Hematopoietic multipotent progenitor cell (in vitro differentiated cells): ENCODE data around the gene BSN. TPM values are rescaled to one million over a fixed set of nuclear protein-coding genes. Genes with fewer than 3 reads are reported as not detected.
A peak's percentile ranks its signal among the peaks of the same experiment; 100 is the strongest.
"Not testable (repeated sequence)": the region's sequence is repeated elsewhere in the genome, so short reads cannot be mapped to it uniquely, and the experiment has no call there.

ENCODE experiments used
- DNase-seq, 3 donors: peaks; one replicate each; pipeline ENCODE4 v3.0.0-alpha.2; 2011 to 2015; ENCODE audit warnings: low read depth in 2 of 3, low spot score in 2 of 3
- total RNA-seq: library from RNA; depleted of rRNA; stranded (reverse); fragments of >200 nt; gene quantifications from one replicate; pipeline ENCODE4 v1.2.3, GENCODE V29; 2012

Gene BSN
- total RNA-seq, 1 donor = 0.27 TPM

DNA sequence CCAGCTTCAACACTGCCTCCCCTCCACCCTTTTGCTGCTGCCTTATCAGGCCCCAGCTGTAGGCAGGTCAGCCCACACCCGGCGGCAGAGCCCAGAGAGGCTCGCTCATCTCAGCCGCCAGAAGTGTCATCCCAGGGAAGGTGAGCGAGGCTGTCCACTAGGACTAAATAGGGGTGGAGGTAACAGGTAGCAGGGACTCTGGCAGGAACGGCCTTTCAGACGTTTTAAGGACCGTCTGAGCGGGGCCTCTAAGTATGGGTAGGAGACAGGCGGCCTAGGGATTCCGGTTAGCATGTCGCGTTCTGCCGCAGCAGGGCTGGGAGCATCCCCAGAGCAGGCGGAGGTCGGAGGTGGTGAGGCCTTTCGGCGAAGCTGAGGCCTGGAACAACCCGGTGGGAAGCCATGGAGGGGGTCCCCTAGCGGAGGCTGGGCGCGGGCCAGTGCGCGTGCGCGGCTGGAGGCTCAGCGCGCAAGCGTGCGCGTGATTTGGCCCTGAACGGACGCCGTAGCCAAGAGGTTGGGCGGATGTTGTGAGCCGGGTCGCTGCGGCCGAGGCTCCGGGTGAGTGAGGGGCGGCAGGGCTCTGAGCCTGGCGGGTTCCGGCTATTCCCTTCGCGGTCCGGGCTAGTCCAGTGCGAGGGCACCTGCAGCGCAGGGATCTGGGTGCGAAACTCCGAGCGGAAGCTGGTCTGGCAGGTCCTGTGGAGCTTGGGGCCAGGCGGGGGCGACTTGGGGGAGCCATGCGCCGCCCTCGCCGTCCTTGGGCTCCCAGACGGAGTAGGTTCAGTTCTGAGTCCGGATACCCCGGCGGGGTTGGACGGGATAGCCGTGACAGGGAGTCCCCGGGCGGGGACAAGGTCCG, 135.0 kb downstream of the BSN start, which contains the start of the genes MST1 and RNF123:
Gene MST1 (minus strand): TSS at position 429 of the 862 bp plus-strand sequence. CDS start 783 bp downstream, outside the sequence.
Gene RNF123 (plus strand): TSS at position 512 of the 862 bp plus-strand sequence. CDS start 1,609 bp downstream, outside the sequence.
- peak; percentile 92 to 95 (median 93) for DNase-seq

DNA sequence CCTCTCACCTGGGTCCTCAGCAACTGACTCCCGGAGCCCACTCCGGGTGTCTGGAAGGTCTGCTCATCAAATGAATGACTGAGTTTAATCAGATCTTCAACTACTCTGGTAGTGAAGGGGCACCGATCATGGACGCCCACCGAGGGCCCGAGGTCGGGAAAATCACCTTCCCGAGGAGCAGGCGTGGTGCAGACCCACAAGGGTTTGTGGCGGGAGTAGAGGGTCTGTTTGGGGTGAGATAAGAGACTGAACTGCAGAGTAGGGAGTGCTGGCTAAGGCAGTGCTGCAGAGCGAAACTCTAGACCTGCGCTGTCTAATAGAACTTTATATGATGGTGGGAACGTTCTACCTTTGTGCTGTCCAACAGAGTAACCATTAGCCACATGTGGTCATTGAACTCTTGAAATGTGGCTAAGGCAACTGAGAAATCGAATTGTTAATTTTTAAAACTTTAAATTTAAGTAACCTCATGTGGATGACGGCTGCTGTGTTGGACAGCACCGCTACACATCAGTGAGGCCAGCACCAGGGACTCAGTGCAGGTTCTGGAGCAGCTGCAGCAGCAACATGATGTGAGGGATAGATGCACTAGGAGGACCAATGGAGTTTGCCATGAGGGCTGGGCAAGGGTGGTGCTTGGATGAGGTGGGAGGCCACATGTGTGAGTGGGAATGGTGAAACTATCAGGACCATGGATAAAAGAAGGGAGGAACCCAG, 135.8 kb downstream of the BSN start:
- peak in 1 of 3 donors; percentile 18 for DNase-seq

DNA sequence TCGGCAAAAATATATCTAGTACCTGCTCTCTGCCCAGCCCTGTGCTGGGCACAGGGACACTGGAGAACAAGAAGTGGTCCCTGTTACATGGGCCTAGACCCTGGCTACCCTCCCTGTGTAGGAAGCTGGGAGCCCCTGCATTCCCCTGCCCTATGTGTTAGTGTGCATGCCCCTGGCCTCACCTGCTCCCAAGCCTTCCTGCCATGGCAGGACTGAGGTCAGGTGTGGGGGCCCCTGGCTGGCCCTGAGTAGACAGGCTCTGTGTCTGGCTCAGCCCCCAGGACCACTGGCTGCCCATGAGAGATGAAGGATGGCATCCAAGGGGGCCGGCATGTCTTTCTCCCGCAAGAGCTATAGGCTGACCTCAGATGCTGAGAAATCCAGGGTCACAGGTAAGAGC, 136.6 kb downstream of the BSN start:
- not testable (repeated sequence) for DNase-seq

- DNase-seq = not testable (repeated sequence)
Observed at GRCh38 chr3:49691481-49691880, 137.2 kb downstream of the BSN start.

- DNase-seq = not testable (repeated sequence)
Observed at GRCh38 chr3:49694409-49695070, 140.3 kb downstream of the BSN start.

DNA sequence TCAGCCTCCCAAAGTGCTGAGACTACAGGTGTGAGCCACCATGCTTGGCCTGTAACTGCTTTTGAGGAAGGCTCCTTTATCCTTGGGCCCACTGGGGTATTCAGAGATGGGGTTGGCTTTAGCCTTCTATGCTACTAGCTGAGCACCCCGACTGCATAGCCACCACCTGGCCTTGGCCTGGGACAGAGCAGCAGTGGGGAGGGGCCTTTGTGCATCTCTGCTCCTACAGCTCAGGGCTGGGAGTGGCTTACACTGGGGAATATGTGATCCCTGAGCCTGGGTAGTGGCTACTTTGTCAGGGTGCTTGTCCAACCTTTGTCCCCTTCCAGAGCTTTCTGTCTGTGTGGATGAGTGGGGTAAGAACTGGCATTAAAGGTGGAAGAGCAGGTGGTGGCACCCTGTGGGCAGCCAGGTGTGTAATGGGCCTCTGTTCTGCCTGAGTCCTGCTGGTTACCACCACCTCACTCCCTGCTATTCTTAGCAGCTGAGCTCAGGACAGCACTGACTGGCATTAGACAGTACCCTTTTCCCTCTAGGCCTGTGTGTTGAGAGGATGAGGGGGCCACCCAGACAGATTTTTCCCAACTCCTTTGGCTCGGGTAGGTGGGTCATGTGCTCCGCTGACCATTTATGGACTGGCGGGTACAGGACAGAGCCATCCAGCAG, 141.2 kb downstream of the BSN start:
- DNase-seq = not testable (repeated sequence)

GRCh38 chr3:49699281-49699979, 145.2 kb downstream of the BSN start:
- DNase-seq = no peak

GRCh38 chr3:49700014-49700413, 145.7 kb downstream of the BSN start:
- no peak for DNase-seq

- no peak for DNase-seq
Observed at GRCh38 chr3:49700453-49701128, 146.3 kb downstream of the BSN start.

DNA sequence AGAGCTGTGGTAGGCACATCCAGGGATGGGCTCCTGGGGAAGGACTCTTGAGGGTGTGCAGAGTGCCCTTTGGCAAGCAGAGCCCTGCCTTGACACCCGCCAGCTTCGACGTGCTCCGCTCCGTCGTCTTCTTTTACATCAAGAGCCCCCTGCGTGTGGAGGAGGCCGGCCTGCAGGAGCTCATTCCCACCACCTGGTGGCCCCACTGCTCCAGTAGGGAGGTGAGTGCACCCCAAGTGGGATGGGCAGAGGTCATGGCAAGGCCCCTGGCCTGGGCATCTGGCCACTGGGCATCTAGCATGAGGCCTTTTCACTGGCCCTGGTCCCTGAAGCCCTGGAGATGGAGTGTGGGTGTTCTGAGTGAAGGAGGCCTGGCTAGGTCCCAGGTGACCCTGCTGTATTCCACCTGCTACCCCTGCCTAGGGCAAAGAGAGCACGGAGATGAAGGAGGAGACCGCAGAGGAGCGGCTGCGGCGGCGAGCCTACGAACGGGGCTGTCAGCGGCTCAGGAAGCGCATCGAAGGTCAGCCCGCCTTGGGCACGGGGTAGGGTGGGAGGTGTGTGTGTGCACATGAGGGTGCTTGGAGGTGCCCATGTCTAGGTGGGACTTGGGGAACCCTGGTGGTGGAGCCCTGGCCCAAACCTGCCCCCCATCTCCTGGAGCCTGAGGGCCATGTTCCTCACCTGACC, 147.3 kb downstream of the BSN start:
- DNase-seq = peak in 1 of 3 donors; percentile 26

DNA sequence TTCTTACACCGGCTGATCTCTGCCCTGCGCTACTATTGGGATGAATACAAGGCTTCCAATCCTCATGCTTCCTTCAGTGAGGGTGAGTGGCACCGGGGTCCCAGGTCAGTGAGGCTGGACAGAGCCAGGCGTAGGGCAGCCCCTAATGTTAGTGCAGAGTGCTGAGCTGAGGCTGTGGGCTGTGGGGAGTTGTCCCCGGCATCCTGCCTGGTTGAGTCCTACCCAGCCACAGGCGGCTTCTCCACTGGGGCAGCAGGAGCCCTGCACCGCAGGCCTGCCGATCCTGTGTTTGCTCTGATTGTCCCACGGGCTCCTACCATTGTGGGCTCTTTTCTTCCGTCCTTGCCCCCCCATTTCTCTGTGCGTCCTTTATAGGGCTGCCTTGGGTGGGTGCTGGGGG, 148.4 kb downstream of the BSN start:
- no peak for DNase-seq

GRCh38 chr3:49703443-49703927, 149.2 kb downstream of the BSN start:
- peak in 2 of 3 donors; percentile 66 to 87 for DNase-seq

GRCh38 chr3:49703956-49704355, 149.7 kb downstream of the BSN start:
- DNase-seq = no peak

DNA sequence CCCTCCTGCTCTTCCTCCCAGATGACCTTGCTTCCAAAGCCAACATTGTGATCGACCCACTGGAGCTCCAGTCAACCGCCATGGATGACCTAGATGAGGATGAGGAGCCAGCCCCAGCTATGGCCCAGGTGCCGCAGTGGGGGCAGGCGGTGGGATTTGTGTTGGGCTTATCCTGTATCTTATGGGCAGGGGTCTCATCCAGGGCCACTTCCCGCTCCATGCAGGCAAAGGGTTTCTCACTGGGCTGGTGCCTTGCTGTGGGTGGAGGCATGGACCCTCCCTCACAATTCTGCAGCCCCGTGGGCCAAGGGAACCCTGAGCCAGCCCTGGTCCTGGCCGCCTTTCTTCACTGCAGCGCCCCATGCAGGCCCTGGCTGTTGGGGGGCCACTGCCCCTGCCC, 150.4 kb downstream of the BSN start:
- no peak for DNase-seq

GRCh38 chr3:49705390-49705960, 151.2 kb downstream of the BSN start:
- DNase-seq = no peak

GRCh38 chr3:49706456-49707112, 152.3 kb downstream of the BSN start:
- no peak for DNase-seq

- no peak for DNase-seq
Observed at GRCh38 chr3:49707113-49707480, 152.8 kb downstream of the BSN start.

DNA sequence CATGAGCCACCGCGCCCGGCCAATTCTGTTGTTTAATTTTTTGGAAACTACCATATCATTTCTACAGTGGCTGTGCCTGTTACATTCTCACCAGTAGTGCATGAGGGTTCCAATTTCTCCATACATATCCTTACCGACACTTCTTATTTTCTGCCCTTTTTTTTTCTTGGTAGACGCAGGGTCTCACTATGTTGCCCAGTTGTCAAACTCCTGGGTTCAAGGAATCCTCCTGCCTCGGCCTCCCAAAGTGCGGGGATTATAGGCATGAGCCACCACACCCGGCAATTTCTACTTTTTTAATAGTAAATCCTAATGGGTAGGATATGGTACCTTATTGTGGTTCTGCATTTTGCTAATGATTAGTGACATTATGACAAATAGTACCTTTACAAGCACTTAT, 155.6 kb downstream of the BSN start:
- no peak for DNase-seq
